Ascending aorta (tissue), 2 donors: Measurements from ENCODE around the gene CORO7. TPM values are rescaled to one million over a fixed set of nuclear protein-coding genes. Genes with fewer than 3 reads are reported as not detected.

Source experiments
- DNase-seq, 2 donors: peaks; one replicate each; pipeline ENCODE4 v3.0.0-alpha.2; 2019; ENCODE audit warnings: low spot score in 2 of 2
- H3K27ac ChIP-seq, 2 donors: fragments of 200-600 bp; sonication (generic); one replicate each; pipeline ENCODE4 v1.5.1; 2016 to 2017; ENCODE audit warnings: mild to moderate bottlenecking in 1 of 2
- H3K27me3 ChIP-seq: fragments of 200-600 bp; sonication (generic); one replicate; pipeline ENCODE4 v1.5.1; 2017
- H3K36me3 ChIP-seq, 2 donors: fragments of 200-600 bp; sonication (generic); one replicate each; pipeline ENCODE4 v1.5.1; 2016
- H3K4me1 ChIP-seq, 2 donors: fragments of 200-600 bp; sonication (generic); one replicate each; pipeline ENCODE4 v1.5.1; 2016 to 2017; ENCODE audit warnings: mild to moderate bottlenecking in 1 of 2
- H3K4me3 ChIP-seq, 2 donors: fragments of 200-600 bp; sonication (generic); one replicate each; pipeline ENCODE4 v1.5.1; 2016 to 2017; ENCODE audit warnings: mild to moderate bottlenecking in 1 of 2
- H3K9me3 ChIP-seq, 2 donors: fragments of 200-600 bp; sonication (generic); one replicate each; pipeline ENCODE4 v1.5.1; 2016
- CTCF ChIP-seq, 3 experiments: fragments of 200-600 bp in 2 of 3; fragments of 450-650 bp in 1 of 3; sonication (generic) in 2 of 3; IDR thresholded peaks; one replicate each; pipeline ENCODE4 v1.5.1; 2016 to 2019; ENCODE audit warnings: antibody characterized with exemption in 3 of 3, mild to moderate bottlenecking in 1 of 3, moderate library complexity in 1 of 3
- intact Hi-C: fragments of 100-400 bp; cut with DNase I; formaldehyde crosslinking; loops from one replicate; pipeline ENCODE4 v1.15.1; 2023
- total RNA-seq: library from RNA; depleted of rRNA; stranded (reverse); fragments of >200 nt; gene quantifications from one replicate; pipeline ENCODE4 v1.1.0, GENCODE V29; 2016

Gene CORO7
- total RNA-seq, 1 donor from 2014 or later = 41.9 TPM

- H3K4me1 ChIP-seq = peaks cover 0 to 9% of the 10 kb centered on the region in 2 donors
These were observed 5.9 kb downstream of the CORO7 start for GRCh38 chr16:4410335-4411075.

GRCh38 chr16:4409081-4409932 lies 7.1 kb downstream of the CORO7 start:
- Histone ChIP-seq H3K4me1 (no peaks in the 10 kb centered on the region), H3K27me3 (no peaks in the 10 kb centered on the region), H3K36me3 (peaks cover 39 to 49% of the 10 kb centered on the region in 2 donors), H3K4me3 (no peak overlapping the region), H3K9me3 (no peaks in the 10 kb centered on the region), H3K27ac (no peak overlapping the region)
- no peak for TF ChIP-seq CTCF (IDR thresholded peaks at IDR 0.05)
- intact Hi-C loops = no loop called here
- no peak for DNase-seq

More at GRCh38 chr16:4410335-4411075, 5.9 kb downstream of the CORO7 start:
- Histone ChIP-seq H3K4me3 (no peak overlapping the region), H3K27ac (no peak overlapping the region), H3K36me3 (peaks cover 29 to 40% of the 10 kb centered on the region in 2 donors), H3K9me3 (no peaks in the 10 kb centered on the region), H3K27me3 (no peaks in the 10 kb centered on the region)
- intact Hi-C loops = loop anchor here (10.0 kb wide), 1 partner anchor 796 kb away; the partner anchor contains the start of gene SLX4
- TF ChIP-seq CTCF (IDR thresholded peaks at IDR 0.05) = no peak
- no peak for DNase-seq

- H3K36me3 ChIP-seq = peaks cover 39 to 54% of the 10 kb centered on the region in 2 donors
- no peak overlapping the region for H3K4me3 ChIP-seq
- no peaks in the 10 kb centered on the region for H3K9me3 ChIP-seq
- H3K4me1 ChIP-seq = no peaks in the 10 kb centered on the region
- no peak overlapping the region for H3K27ac ChIP-seq
- intact Hi-C loops = no loop called here
- DNase-seq = no peak
- H3K27me3 ChIP-seq = no peaks in the 10 kb centered on the region
- no peak for TF ChIP-seq CTCF (IDR thresholded peaks at IDR 0.05)
These were observed 8.1 kb downstream of the CORO7 start for GRCh38 chr16:4408323-4408690.

- Histone ChIP-seq H3K4me3 (no peak overlapping the region), H3K36me3 (peaks cover 39 to 53% of the 10 kb centered on the region in 2 donors), H3K27me3 (no peaks in the 10 kb centered on the region), H3K9me3 (no peaks in the 10 kb centered on the region), H3K27ac (no peak overlapping the region), H3K4me1 (no peaks in the 10 kb centered on the region)
- no peak for TF ChIP-seq CTCF (IDR thresholded peaks at IDR 0.05)
- no peak for DNase-seq
- intact Hi-C loops = no loop called here
These were observed 8.7 kb downstream of the CORO7 start for GRCh38 chr16:4407543-4408322.

GRCh38 chr16:4404967-4405696 lies 11.3 kb downstream of the CORO7 start:
- Histone ChIP-seq H3K27me3 (no peaks in the 10 kb centered on the region), H3K9me3 (no peaks in the 10 kb centered on the region), H3K4me1 (peaks cover 0 to 3% of the 10 kb centered on the region in 2 donors), H3K27ac (no peak overlapping the region), H3K4me3 (no peak overlapping the region), H3K36me3 (peaks cover 39 to 44% of the 10 kb centered on the region in 2 donors)
- no peak for TF ChIP-seq CTCF (IDR thresholded peaks at IDR 0.05)
- intact Hi-C loops = no loop called here
- DNase-seq = peak in 1 of 2 donors; percentile 61
